NCI-H510A treated with DMSO at 0.1 percent for 48 hours (cell line): ENCODE measurements around the gene CHD2.
"Not testable (repeated sequence)": the region's sequence is repeated elsewhere in the genome, so short reads cannot be mapped to it uniquely, and the experiment has no call there.

Experiments used
- DNase-seq: peaks from one replicate; lab custom pipeline; 2025; lab: John Stamatoyannopoulos, UW

The CHD2 gene

GRCh38 chr15:92899948-92900730 is at the start of gene CHD2:
Gene CHD2, plus strand, starts transcription at chr15:92900324. Its CDS starts 914 bp downstream, at chr15:92901238.
- peak; percentile 91 for DNase-seq

- DNase-seq = no peak
These were observed 46.9 kb upstream of the CHD2 start for GRCh38 chr15:92853222-92853621.

- no peak for DNase-seq
These were observed 38.4 kb upstream of the CHD2 start for GRCh38 chr15:92861742-92862141.

GRCh38 chr15:92864127-92864814 is 35.9 kb upstream of the CHD2 start:
- DNase-seq = no peak

- DNase-seq = no peak
These were observed 30.7 kb upstream of the CHD2 start for GRCh38 chr15:92869263-92869940.

- DNase-seq = no peak
These were observed 30.0 kb upstream of the CHD2 start for GRCh38 chr15:92870010-92870591.

GRCh38 chr15:92872967-92873366 is 27.2 kb upstream of the CHD2 start:
- not testable (repeated sequence) for DNase-seq

GRCh38 chr15:92877000-92877399 is 23.1 kb upstream of the CHD2 start:
- DNase-seq = no peak

- no peak for DNase-seq
These were observed 22.7 kb upstream of the CHD2 start for GRCh38 chr15:92877416-92877815.

- DNase-seq = peak; percentile 87
These were observed 21.5 kb upstream of the CHD2 start for GRCh38 chr15:92878593-92879053.

- DNase-seq = peak; percentile 34
These were observed 20.0 kb upstream of the CHD2 start for GRCh38 chr15:92879949-92880725.

GRCh38 chr15:92880796-92881195 is 19.3 kb upstream of the CHD2 start:
- DNase-seq = no peak

GRCh38 chr15:92881211-92881754 is 18.8 kb upstream of the CHD2 start:
- no peak for DNase-seq

- DNase-seq = peak; percentile 99
These were observed 18.1 kb upstream of the CHD2 start for GRCh38 chr15:92881802-92882696.

- DNase-seq = peak; percentile 99
These were observed 17.4 kb upstream of the CHD2 start for GRCh38 chr15:92882697-92883162.

GRCh38 chr15:92883163-92883875 is 16.8 kb upstream of the CHD2 start:
- peak; percentile 28 for DNase-seq

GRCh38 chr15:92883876-92884435 is 16.2 kb upstream of the CHD2 start:
- DNase-seq = peak; percentile 28

- no peak for DNase-seq
These were observed 15.5 kb upstream of the CHD2 start for GRCh38 chr15:92884436-92885223.
